DMS79 treated with DMSO at 0.1 percent for 48 hours (cell line): ENCODE data around the gene STX8.
"Not testable (repeated sequence)": the region's sequence is repeated elsewhere in the genome, so short reads cannot be mapped to it uniquely, and the experiment has no call there.

Source experiments
- DNase-seq: peaks from one replicate; lab custom pipeline; 2025; lab: John Stamatoyannopoulos, UW

The STX8 gene

GRCh38 chr17:9261081-9262012, 314.3 kb downstream of the STX8 start:
- DNase-seq: no peak

- DNase-seq: no peak
Measured at GRCh38 chr17:9259419-9259818, 316.2 kb downstream of the STX8 start.

- no peak for DNase-seq
Measured at GRCh38 chr17:9258115-9259015, 317.3 kb downstream of the STX8 start.

DNA sequence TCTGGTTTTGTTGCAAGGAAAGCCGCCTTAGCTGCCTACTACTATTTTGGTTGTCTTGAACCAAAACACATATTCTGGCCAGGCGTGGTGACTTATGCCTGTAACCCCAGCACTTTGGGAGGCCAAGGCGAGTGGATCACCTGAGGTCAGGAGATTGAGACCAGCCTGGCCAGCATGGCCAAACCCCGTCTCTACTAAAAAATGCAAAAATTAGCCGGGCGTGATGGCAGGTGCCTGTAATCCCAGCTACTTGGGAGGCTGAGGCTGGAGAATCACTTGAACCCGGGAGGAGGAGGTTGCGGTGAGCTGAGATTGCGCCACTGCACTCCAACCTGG, 318.0 kb downstream of the STX8 start:
- DNase-seq: not testable (repeated sequence)

DNA sequence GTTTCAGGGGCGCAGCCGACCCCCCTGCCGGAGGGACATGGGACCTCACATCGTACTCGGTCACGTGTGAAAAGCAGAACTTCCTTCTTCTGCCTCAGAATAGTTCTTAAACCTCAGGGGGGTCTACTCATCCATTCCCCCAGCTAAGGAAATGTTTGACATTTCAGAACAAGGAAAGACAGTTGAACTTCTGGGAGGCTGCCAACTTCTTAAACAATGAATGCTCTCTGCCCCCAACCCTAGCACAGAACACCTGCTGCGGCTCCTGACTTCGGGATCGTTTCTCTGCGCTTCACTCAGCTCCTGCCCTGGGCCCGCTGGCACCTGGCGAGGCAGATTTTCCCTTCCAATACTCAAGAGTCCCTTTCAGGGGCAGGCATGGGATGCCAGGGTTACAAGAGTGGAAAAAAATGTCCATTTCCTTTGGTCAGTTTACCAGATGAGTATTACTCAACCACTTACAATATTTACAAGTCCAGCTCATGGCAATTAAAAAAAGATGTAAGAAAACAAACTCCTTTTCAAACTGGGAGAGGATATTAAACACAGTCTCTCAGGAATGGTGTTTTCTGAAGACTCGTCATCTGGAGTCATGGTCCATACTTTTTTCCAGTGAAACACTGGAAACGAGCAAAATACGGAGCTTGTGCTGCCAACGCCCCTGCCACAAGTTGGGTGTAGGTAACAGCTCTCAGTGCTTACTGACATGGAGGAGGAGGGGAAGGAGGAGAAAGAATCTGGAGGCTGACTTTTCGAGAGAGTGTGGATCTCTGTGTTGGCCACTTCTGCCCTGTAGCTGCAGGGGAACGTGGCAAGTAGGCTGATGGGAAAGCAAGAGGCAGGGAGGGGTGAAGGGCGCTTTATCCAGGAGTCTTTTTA, 318.6 kb downstream of the STX8 start:
- peak; percentile 54 for DNase-seq

DNA sequence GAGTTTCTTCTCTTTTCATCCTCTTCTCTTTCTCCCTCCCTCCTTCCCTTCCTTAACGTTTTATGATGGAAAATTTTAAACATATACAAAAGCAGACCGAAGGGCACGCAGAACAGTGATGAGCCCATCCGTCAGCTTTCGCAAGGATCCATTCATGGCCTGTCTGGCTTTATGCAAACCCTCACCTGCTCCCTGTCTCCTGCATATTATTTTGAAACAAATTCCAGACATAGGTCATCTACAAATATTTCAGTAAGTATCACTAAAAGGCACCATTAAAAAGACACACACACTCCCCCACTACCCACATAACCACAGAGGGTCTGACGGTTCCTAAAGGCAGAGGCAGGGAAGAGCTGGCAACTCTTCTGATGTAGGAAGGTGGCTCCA, 319.3 kb downstream of the STX8 start:
- no peak for DNase-seq

- no peak for DNase-seq
Measured at GRCh38 chr17:9255833-9256232, 319.8 kb downstream of the STX8 start.

GRCh38 chr17:9254841-9255240, 320.8 kb downstream of the STX8 start:
- DNase-seq: no peak

- no peak for DNase-seq
Measured at GRCh38 chr17:9253308-9253707, 322.3 kb downstream of the STX8 start.

GRCh38 chr17:9251273-9251672, 324.3 kb downstream of the STX8 start:
- DNase-seq: peak; percentile 51

- no peak for DNase-seq
Measured at GRCh38 chr17:9249245-9249953, 326.2 kb downstream of the STX8 start.

GRCh38 chr17:9247401-9247938, 328.1 kb downstream of the STX8 start:
- no peak for DNase-seq

DNA sequence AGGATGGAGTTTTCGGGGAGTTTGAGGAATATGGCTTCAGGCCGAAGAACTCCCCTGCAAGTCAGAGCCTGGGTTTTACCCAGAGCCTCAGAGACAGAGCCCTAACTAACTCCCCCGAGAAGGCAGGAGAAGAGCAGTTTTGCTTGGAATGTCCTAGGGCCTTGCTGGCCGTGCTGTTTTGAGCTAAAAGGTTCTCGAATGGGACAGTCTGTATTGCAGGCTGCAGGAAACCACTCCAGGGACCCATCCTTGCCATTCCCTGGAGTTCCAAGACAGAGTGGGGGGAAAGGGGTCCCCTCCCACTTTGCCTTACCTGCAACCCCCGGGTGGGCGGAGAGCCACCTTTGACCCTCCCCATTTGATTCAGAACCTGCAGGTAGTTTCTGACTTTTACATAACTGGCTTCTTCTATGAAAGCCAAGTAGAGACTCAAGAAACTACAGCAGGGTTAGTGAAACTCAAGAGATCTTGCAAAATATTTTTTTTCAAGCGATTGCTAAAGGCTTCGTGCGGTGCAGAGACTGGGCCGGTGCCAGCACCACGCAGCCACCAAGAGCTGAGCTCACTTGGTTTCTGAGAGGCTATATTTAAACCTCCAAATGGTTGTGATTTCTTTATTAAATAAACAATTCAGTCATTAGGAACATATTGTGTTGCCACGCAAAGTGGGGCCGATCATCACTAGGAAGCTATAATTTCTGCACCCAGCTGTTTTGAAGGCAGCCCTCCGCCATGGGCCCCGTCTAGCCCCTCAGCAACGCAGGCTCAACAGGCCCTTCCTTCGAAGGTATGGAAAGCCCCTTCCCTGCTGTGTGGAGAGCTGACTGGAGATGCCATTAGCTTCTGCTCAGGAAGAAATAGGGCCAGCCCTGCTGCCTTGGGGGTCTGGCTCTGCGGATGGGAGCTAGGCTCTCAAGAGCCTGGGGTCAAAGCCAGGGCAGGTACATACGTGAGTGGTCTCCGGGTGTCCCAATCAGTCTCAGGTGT, 331.3 kb downstream of the STX8 start:
- DNase-seq: no peak

- no peak for DNase-seq
Measured at GRCh38 chr17:9242983-9243382, 332.6 kb downstream of the STX8 start.

- DNase-seq: no peak
Measured at GRCh38 chr17:9242497-9242881, 333.1 kb downstream of the STX8 start.

- DNase-seq: no peak
Measured at GRCh38 chr17:9241774-9242496, 333.7 kb downstream of the STX8 start.

GRCh38 chr17:9241371-9241712, 334.3 kb downstream of the STX8 start:
- DNase-seq: no peak

DNA sequence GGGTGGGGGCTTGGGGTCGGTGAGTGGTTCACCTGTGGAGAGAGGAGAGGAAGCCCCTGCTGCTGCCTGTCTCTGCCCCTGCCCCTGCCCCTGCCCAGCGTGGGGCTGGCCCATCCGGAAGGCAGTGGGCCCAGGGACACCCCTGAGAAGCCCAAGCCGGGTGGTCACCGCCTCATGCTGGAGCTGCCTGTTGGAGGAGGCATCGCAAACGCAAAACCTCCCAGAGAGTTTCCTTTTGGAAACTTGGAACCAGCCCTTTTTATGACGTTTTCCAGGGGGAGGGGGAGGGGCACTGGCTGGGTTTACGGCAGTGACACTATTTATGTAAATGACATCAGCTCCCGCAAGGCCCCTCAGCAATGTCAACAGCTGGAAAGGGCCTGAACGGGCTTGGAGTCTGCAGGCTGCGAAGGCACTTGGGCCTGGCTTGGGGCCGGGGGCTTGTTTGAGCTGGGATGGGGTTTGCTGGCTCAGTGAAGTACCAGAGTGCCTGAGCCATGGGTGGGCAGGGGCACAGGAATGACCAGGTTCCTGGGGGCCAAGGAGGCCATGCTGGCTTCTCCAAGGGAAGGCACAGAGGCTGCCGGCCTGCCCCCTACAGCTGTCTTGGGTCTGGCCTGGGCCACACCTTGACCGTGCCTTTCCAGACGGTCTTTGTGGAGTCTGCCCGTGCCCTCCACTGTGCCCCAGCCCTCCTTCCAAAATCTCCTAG, 334.8 kb downstream of the STX8 start:
- DNase-seq: no peak
